DMS79 treated with DMSO at 0.1 percent for 48 hours (cell line): ENCODE data around the gene SKAP1.

Source experiments
- DNase-seq: peaks from one replicate; lab custom pipeline; 2025; lab: John Stamatoyannopoulos, UW

Gene SKAP1

DNA sequence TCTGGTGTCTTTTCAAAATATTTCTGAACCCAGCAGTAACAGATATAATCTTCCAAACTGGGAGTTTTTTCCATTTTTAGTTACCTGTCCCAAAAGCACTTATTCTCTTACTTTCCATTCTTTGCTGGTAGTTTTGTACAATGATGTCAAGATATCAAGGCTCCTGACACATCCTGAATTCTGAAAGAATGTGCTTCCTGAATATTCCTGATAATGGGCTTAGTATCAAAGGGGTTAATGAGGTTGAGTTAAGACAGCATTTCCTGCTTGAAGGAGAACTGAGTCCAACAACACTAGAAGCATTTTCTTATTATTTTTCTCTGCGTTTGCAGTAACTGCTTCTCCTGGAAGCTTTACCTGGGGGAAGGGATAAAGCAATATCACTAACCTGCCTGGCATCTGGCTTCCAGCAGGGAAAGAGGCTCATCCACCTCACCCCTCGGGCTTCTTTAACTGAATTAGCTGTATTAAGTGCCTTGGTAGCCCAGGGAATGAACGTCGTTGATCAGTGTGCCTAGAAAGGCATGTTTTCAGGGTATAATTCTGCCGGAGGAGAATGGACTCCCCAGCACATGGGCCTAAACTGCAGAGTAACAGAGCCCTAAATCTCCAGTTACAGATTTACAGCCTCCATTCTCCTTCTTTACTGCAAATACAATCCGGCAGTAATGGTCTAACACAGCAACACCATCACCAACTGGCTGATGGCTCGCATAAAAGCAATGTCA, 188.1 kb downstream of the SKAP1 start:
- no peak for DNase-seq

DNA sequence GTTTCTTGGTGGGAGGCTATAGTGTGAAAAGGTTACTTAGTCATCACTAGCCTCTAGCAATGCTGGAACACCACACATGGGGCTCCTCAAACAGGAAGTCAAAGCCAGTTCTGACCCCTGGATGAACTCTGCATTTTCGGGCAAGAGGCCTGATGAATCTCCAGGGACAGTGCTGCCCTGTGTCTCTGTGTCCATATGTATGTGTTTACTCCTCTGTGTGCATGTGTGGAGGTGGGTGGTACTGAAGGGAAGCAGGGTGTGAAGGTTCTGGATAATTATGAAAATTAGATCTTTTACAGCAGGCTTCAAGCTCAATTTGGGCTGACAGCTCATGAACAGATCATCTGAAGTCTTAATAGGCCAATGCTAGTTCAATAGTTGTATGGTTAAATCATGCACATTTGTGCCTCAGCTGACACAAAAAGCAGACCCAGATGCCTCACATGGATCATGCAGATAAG, 188.9 kb downstream of the SKAP1 start:
- DNase-seq: no peak

DNA sequence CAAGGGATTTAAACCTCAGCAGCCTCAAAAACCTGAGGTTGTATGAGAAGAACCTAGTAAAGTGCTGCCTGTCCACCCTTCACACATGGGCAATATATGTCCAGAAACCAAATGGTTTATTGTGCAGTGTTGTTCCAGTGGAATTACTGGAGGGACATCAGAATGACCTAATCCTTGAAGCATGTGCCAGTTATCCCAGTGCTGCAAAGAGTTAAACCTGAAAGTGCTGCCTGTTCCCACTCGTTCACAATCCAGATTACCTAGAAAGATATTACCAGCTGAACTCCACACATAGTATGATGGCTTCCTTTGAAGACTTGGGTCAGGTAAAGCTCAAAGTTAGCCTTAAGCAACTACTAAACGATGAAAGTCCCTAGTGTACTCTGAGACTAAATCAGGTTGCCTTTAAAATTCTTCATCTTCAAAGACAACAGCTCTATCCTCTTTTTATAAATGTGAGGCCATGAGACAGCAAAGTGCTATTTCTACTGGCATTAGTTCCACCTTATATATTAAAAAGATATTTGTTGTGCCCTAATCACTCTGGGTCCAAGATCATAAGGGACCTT, 189.4 kb downstream of the SKAP1 start:
- no peak for DNase-seq

DNA sequence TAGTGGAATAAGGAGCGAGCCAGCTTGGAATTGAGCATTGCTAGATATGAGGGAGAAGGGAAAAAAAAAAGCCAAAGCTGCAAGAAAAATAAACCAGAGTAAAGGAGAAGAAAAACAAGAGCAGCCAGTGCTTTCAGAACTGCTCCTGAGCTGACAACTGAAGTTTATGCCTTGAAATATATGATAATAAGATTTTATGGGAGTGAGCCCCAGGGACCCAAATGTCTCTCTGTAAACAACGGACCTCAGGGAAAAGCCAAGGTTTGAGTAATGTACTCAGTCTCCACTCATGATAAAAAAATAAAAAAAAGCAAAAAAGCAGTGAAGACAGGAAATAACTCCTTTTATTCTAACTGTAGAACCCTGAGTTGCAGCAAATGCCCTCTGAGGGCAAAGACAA, 189.9 kb downstream of the SKAP1 start:
- DNase-seq: no peak

DNA sequence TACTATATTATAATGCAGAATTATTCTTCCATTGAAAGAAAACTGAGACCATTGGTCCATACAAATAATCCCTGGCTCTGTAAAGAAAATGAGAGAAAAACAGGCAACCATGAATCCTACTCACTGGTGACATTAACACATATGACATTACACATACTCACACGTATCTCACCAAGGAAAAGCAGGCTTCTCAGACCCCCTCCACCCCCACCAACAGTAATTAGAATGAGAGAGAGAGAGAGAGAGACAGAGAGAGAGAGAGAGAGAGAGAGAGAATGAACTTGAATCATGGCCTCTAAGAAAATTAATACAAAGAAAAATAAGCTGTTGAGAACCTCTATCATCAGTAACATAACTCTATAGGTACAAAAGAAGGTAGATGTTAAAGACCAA, 190.4 kb downstream of the SKAP1 start:
- no peak for DNase-seq

DNA sequence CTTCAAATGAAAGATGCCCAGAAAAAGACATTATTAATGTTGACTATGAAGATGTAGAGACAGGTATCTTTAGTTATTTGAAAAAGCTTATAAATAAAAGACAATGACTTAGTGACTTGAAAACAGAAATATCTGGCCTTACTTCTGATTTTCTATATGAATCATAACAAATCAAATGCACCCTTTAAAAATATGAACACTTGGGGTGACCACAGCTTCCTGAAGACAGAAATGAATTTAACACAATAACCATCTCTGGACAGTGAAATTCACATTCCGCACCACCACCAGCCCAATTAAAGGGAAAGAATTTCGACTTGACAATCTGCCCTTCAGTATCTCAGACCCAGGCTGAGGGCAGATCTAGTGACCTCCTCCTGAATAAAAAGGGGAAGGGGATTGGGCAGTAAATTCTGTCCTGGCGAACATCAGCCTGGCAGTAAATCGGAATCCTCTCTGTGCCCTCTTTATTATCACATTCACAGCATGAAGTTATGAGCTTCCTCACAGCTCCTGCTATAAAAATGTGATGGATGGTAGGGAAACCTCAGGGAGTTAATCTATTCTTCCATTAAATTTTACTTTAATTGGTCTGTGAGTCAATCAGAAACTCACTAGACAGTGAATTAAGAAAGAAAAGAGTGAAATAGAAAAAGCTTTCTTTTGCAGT, 190.9 kb downstream of the SKAP1 start:
- no peak for DNase-seq

DNA sequence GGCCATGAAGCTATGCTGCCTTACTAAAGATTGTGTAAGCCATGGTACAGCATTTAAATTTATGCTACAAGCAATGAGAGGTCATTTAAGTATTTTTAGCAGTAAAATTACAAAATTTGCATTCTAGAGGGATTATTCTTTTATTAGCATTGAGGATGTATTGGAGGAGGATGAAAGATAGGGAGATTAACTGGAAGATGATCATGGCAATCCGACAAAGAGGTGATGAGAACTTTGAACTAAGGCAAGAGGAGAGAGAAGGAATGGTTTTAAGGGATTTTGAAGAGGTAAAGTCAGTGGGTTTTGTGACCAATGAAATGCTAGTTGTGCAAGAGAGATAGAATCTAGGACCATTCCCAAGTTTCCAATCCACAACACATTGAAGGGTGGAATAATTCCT, 192.6 kb downstream of the SKAP1 start:
- DNase-seq: no peak

DNA sequence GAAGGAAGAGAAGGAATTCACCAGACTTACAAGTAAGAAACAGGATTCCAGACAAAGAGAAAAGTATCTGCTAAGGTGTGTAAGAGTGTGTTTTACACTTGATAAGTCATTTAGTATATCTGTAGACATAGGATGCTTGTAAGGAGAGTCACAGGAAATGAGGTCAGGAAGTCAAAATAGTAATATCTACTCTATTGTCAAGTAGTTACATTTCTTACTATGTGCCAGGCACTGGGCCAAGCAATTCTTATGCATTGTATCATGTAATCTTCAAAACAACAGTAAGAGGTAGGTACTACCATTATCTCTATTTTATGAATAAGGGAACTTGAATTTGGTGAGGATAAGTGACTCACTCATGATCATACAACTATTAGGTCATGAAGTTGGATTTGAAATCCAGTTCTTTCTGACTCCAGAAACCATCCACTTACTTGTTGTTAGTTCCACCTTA, 193.3 kb downstream of the SKAP1 start:
- no peak for DNase-seq

DNA sequence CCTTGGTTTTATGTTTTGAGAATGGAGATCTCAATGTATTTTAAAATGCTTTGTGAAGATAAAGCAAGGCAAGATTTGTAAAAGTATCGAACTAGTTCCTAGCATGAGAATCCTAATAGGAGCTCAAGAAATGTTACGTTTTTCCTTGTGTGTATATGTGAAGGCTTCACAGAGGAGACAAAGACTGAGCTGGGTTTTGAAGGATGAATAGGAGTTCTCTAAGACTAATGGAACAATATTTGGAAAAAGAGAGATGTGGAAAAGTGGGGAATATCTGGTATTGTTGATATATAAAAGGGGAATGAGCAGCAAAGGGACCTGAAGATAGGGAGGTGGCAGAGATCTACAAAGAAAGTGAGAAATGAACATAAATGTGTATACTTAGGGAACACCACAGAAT, 195.1 kb downstream of the SKAP1 start:
- no peak for DNase-seq

DNA sequence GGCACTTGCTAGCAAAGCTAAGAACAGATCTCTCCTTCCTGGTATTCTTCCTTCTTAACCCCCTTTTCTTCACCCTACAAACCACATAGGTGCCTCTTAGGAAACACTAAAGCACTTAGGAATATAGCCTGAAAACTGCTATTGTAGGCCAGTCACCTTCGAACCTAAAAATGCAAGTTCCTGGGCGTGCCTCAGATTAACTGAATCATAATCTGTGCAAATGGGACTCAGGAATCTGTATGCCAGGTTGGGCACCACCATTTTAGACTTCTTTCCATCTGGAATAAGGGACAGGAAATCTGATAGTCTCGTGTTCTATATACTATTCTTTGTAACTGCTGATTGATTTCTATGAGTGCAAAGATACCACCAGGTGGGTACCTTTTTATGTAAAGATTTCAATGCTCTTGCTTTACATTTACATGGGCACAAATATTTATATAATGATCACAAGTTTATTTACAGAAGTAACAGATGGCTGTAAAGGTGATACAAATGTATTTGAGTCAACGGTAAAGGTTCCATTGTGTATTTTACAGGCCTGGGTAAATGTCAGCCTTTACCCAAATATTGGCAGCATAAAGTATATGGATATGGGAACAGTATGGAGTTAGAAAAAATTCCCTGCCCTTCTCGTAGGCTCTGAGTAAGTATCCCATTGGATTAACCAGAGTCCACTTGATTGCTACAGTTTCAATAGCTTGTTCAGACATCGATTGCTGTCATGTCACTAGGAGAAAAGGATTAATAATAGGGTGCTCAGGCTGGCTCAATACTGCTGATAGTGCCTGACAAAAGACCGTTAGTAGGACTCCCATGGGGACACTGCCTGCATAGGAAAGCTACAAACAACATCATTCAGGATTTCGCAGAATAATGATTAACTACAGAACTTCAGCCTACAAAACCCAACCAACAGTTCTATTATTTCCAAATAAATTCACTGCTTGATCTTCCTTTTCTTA, 197.7 kb downstream of the SKAP1 start:
- no peak for DNase-seq

DNA sequence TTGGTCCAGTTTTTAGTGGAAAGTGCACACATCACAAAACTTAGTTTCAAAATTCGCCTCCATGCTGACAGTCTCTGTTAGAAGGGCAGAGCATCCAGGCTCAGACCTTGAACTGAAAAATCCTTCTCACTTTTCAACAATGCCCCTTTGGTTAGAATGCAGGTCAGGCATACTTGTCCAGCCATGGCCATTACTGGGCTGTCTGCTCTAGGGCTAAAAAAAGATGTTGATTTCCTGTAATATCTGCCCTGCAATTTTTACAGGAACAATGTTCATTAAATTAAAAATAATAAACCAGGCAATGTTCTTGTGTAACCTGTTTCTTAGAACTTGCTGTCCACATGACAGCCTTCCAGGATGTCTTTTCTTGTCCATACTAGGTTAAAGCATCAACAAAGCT, 200.1 kb downstream of the SKAP1 start:
- no peak for DNase-seq

DNA sequence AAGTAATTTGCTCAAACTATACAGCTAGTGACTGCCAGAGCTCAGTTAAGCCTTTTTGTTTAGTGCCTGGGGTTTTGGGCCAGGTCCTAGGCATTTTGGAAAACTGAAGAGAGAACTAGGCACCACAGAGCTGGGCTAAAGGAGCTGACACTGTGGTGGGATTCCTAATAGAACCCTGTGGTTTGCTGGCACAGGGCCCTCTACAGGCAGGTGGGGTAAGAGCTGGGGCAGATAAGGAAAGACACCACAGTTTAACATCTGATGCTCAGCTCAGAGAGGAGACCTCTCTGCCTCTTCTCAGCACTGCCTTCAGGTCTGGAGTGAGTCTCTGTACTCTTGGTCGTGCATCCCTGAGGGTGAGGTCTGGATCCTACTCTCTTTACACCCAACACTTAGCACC, 201.3 kb downstream of the SKAP1 start:
- no peak for DNase-seq

DNA sequence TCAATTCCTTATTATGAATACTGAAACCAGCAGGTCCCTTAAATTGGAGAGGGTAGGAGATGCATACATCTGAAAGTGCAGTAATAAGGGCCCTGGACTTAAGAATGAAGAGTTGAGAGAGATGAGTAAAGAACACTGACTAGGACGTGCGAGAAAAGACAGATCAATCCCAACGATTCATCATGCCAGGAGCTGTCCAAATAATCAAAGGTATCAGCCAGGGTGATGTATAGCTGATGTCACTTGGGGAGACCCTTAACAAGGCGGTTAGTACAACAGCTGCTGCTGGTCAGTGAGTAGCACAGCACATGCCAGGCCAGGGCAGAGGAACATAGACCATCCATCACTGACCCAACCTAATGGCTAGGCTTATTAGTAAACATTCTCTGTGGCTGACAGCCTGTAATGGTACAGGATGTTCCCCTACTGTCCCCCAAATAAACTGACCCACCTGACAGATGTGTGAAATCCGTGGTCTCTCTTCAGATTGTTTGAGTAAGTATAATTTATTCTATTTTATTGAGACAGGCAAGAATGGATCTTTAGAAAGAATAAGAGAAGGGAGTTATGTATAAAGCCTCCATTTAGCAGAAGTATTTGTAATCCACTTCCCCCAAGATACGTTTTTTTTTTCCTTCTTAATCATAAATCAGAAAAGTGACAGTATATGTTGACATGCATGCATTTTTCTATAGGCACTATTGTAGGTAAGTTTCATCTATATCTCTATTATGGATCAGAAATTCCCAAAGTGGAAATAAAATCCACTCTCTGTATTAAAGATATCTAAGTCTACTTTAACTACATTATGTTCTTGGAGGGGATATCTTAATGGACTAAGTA, 204.1 kb downstream of the SKAP1 start:
- DNase-seq: no peak

DNA sequence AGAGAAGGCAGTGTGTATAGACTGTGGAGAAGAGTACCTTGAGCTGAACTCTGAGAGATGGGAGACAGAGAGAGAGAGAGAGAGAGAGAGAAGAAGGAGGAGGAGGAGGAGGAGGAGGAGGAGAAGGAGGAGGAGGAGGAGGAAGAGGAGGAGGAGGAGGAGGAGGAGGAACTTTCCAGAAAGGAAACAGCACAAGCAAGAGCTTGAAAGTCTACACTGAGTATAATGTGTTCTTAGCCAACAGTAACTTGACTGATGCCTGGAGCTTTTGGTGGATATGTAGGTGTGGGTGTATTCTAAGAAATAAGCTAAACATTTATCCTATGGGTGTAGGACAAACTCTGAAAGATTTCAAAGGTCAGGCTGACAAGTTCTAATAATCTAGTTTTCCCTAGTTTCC, 206.1 kb downstream of the SKAP1 start:
- no peak for DNase-seq

DNA sequence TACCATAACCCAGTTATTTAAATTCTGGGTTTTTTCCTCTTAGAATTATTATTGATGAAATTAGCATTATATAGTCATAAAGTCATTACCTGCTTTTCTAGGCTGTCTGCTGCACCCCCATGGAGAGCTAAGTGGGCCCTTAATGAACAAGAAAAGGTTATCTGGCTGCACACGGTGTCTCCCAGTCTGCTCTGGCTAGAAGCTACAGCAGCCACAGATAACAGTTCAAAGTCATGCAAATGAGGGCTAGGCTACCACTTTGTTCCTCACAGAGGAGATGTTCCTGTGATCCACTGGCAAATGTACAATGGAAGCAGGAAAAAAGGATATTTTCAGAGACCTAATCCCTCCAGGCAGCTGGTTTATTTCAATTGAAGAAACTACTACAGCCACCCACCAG, 210.4 kb downstream of the SKAP1 start:
- DNase-seq: no peak

DNA sequence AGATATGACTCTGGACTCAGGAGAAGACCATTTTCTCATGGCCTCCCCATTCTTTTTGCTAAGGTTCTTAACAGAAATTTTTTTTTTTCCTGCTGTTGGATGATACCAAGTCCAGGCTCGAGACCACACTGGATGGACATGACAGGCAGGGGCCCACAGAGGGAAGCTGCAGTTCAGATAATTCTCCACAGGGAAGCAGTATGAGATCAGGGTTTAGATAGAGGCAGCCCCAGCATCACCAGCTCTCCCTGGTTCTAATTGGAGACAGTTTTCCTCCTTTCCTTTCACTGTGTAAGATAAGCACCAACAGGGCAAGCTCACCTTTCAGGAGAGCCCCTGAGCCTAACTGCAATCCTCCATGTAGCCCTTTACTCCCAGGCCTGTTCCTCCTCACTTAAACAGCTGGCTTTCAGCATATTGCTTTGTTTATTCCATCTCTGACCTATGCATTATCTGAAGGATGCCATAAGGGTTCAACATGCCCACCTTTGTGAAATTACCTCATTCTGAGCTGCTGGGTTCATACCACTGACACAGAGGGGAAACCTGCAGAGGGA, 214.4 kb downstream of the SKAP1 start:
- DNase-seq: no peak

DNA sequence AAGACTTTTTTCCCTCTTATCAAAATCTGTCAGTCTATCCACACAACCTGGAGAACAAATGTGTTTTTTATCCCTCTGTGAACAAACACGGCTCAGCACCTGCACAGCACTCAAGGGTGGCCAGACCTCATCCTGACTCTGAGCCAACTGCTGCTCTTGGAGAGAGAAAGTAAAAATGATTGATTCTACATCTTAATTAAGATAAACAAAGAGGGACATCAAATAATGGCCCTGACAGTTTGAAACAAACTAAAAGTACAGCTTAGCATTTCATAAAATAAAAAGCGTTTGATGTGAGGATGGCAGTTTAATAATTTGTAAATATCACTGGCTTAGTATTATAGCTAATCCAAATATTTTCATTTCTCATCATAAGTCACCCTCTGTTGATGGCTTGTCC, 216.2 kb downstream of the SKAP1 start:
- no peak for DNase-seq

DNA sequence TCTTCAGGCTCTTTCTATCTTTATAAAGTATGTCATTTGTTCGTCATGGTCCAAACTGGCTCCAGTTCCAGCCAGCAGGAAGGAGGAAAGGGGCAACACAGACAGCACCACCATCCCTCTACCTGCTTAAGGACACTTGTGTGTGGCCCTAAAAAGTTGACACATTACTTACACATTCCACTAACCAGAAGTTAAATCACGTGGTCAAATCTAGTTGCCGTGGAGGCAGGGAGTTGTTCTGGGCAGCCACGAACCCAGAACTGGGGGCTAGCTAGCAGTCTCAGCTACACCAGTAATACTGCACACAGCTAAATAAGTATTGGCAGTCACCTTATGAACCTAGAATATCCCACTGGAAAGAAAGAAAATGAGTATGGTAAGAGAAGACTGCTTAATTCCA, 218.2 kb downstream of the SKAP1 start:
- DNase-seq: no peak

DNA sequence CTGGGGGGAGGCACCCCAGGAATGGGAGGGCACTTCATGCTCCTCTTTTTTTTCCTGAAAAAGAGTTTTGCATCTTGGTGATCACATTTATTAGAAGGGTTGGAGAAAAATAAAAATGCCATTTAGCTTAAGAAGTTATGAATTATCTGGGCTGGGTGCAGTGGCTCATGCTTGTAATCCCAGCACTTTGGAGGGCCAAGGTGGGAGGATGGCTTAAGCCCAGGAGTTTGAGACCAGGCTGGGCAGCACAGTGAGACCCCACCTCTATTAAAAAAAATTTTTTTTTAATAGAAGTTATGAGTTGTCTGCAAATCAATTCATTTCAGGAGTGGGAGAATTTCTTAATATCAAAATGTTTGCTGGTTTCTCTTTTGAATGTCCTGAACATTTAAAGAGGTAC, 219.0 kb downstream of the SKAP1 start:
- no peak for DNase-seq

DNA sequence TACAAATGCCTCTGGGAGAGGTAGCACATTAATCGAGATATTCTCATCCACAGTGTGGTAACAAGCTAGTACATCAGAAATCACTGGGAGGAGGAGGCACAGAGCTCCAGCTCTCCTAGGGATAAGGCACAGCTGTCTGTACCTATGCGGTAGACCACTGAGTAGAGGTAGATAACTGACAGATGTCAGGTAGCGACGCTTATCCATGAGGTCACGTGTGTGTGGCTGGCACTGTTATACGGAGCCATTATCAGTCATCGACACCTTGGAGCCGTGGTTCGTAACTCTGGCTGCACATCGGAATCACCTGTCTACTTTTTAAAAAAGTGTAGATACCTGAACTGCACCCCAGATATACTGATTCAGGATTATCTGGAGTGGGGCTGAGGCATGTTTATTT, 220.0 kb downstream of the SKAP1 start:
- DNase-seq: no peak
